GM12874 (cell line): ENCODE results near the gene FRAS1.

Experiments used
- CTCF ChIP-seq: IDR thresholded peaks from 2 replicates; pipeline ENCODE4 v1.5.1; 2011; ENCODE audit warnings: low read depth, mild to moderate bottlenecking, control low read depth, low read length, moderate library complexity; ENCODE audit not compliant: insufficient read depth

FRAS1 gene

GRCh38 chr4:78356251-78356786, 299.2 kb downstream of the FRAS1 start:
- no peak for TF ChIP-seq CTCF

GRCh38 chr4:78357122-78357521, 300.0 kb downstream of the FRAS1 start:
- TF ChIP-seq CTCF = no peak

- no peak for TF ChIP-seq CTCF
Observed at GRCh38 chr4:78360466-78360865, 303.3 kb downstream of the FRAS1 start.

GRCh38 chr4:78361621-78362120, 304.5 kb downstream of the FRAS1 start:
- TF ChIP-seq CTCF = no peak

- no peak for TF ChIP-seq CTCF
Observed at GRCh38 chr4:78362310-78362709, 305.2 kb downstream of the FRAS1 start.

- no peak for TF ChIP-seq CTCF
Observed at GRCh38 chr4:78363031-78363570, 306.0 kb downstream of the FRAS1 start.

GRCh38 chr4:78369679-78370078, 312.6 kb downstream of the FRAS1 start:
- no peak for TF ChIP-seq CTCF
